Sigmoid colon (tissue), 7 donors: ENCODE data around the gene KRTAP5-11. TPM values are rescaled to one million over a fixed set of nuclear protein-coding genes. Genes with fewer than 3 reads are reported as not detected.
"Not testable (repeated sequence)": the region's sequence is repeated elsewhere in the genome, so short reads cannot be mapped to it uniquely, and the experiment has no call there.

ENCODE experiments used
- DNase-seq: peaks from one replicate; pipeline ENCODE4 v3.0.0-alpha.2; 2019
- H3K27ac ChIP-seq, 4 donors: fragments of 200-600 bp; sonication (generic); one replicate each; pipeline ENCODE4 v1.5.1; 2016 to 2019; ENCODE audit warnings: mild to moderate bottlenecking in 1 of 4
- H3K27me3 ChIP-seq, 3 donors: fragments of 200-600 bp; sonication (generic); one replicate each; pipeline ENCODE4 v1.5.1; 2019; ENCODE audit warnings: mild to moderate bottlenecking in 1 of 3
- H3K36me3 ChIP-seq, 4 donors: fragments of 200-600 bp; sonication (generic); one replicate each; pipeline ENCODE4 v1.5.1; 2016 to 2019
- H3K4me1 ChIP-seq, 4 donors: fragments of 200-600 bp; sonication (generic); one replicate each; pipeline ENCODE4 v1.5.1; 2017 to 2019
- H3K4me3 ChIP-seq, 4 donors: fragments of 200-600 bp; sonication (generic); one replicate each; pipeline ENCODE4 v1.5.1; 2017 to 2019; ENCODE audit warnings: mild to moderate bottlenecking in 2 of 4, moderate library complexity in 1 of 4
- H3K9me3 ChIP-seq, 4 donors: fragments of 200-600 bp in 3 of 4; sonication (generic) in 3 of 4; one replicate each; pipeline versions ENCODE4 v1.5.1 to v1.6.1; 2013 to 2019
- EP300 ChIP-seq, 4 donors: sonication (generic); formaldehyde crosslinking; IDR thresholded peaks; one replicate each; pipeline ENCODE4 v1.6.1; 2017; ENCODE audit warnings: antibody characterized with exemption in 4 of 4
- POLR2A ChIP-seq, 2 donors: fragments of 450-650 bp; IDR thresholded peaks; one replicate each; pipeline ENCODE4 v1.6.1; 2016; ENCODE audit warnings: antibody characterized with exemption in 2 of 2, mild to moderate bottlenecking in 2 of 2, moderate library complexity in 2 of 2
- POLR2AphosphoS5 ChIP-seq, 4 donors: sonication (generic); formaldehyde crosslinking; IDR thresholded peaks; one replicate each; pipeline ENCODE4 v1.6.1; 2017; ENCODE audit warnings: antibody characterized with exemption in 4 of 4
- WGBS, 2 donors: extraction: QIAGEN DNeasy Blood & Tissue Kit; methylation state at CpG; one replicate each; pipeline ENCODE4 v1.1.7; 2013; 5-methylcytosine and 5-hydroxymethylcytosine counted together
- intact Hi-C: fragments of 100-400 bp; cut with DNase I; formaldehyde crosslinking; loops from one replicate; pipeline ENCODE4 v1.15.1; 2023
- polyA plus RNA-seq, 3 donors: library from polyadenylated mRNA; stranded (reverse); fragments of 200-250 nt; gene quantifications; one replicate each; pipeline ENCODE4 v1.2.3, GENCODE V29; 2013
- total RNA-seq, 4 donors: library from RNA; depleted of rRNA; stranded (reverse); fragments of >200 nt; gene quantifications; one replicate each; pipeline ENCODE4 v1.1.0, GENCODE V29; 2016
- TF ChIP-seq, protein P1 (sequence below), 4 experiments: fragments of 450-650 bp in 3 of 4; fragments of 200-600 bp in 1 of 4; IDR thresholded peaks; one replicate each; pipeline ENCODE4 v1.5.1; 2016 to 2019; ENCODE audit warnings: antibody characterized with exemption in 4 of 4, mild to moderate bottlenecking in 3 of 4, moderate library complexity in 2 of 4
- donor health status: healthy with polysubstance abuse.
- donor health status: Bipolar disorder and iron deficiency.
- donor health status: healthy.

Gene KRTAP5-11
- total and polyA plus RNA-seq, 7 donors: not detected

DNA sequence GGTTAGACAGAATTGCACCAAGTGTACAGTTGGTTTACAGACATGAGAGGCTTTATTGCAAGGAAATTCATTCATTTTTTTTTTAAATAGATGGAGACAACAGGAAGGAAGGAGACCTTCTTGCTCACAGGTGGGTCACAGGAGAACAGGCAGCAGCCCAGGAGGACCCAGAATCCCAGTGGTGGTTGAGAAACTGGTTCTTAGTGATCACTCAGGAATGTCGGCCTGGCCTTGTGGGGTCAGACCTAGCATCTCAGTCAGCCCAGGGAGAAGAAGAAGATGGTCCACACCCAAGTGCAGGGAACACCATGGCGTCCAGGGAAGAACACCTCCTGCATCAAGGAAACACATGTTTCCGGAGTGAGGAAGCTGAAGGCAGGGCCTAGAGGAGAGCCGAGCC is 849 bp downstream of the KRTAP5-11 start:
- Histone ChIP-seq H3K4me3 (no peak overlapping the region), H3K27ac (no peak overlapping the region), H3K27me3 (peaks cover 0 to 10% (median 0%) of the 10 kb centered on the region in 3 donors), H3K4me1 (peaks cover 0 to 8% (median 0%) of the 10 kb centered on the region in 4 donors), H3K36me3 (no peaks in the 10 kb centered on the region), H3K9me3 (no peaks in the 10 kb centered on the region)
- DNase-seq: no peak
- intact Hi-C loops: no loop called here
- TF ChIP-seq EP300 (IDR thresholded peaks at IDR 0.05) (no peak), POLR2AphosphoS5 (IDR thresholded peaks at IDR 0.05) (no peak), POLR2A (IDR thresholded peaks at IDR 0.05) (no peak)
- TF ChIP-seq, protein P1, sequence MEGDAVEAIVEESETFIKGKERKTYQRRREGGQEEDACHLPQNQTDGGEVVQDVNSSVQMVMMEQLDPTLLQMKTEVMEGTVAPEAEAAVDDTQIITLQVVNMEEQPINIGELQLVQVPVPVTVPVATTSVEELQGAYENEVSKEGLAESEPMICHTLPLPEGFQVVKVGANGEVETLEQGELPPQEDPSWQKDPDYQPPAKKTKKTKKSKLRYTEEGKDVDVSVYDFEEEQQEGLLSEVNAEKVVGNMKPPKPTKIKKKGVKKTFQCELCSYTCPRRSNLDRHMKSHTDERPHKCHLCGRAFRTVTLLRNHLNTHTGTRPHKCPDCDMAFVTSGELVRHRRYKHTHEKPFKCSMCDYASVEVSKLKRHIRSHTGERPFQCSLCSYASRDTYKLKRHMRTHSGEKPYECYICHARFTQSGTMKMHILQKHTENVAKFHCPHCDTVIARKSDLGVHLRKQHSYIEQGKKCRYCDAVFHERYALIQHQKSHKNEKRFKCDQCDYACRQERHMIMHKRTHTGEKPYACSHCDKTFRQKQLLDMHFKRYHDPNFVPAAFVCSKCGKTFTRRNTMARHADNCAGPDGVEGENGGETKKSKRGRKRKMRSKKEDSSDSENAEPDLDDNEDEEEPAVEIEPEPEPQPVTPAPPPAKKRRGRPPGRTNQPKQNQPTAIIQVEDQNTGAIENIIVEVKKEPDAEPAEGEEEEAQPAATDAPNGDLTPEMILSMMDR (IDR thresholded peaks at IDR 0.05): no peak
- 87 to 89% methylated on average over 4 of the region's 4 CpGs for WGBS, 2 donors

DNA sequence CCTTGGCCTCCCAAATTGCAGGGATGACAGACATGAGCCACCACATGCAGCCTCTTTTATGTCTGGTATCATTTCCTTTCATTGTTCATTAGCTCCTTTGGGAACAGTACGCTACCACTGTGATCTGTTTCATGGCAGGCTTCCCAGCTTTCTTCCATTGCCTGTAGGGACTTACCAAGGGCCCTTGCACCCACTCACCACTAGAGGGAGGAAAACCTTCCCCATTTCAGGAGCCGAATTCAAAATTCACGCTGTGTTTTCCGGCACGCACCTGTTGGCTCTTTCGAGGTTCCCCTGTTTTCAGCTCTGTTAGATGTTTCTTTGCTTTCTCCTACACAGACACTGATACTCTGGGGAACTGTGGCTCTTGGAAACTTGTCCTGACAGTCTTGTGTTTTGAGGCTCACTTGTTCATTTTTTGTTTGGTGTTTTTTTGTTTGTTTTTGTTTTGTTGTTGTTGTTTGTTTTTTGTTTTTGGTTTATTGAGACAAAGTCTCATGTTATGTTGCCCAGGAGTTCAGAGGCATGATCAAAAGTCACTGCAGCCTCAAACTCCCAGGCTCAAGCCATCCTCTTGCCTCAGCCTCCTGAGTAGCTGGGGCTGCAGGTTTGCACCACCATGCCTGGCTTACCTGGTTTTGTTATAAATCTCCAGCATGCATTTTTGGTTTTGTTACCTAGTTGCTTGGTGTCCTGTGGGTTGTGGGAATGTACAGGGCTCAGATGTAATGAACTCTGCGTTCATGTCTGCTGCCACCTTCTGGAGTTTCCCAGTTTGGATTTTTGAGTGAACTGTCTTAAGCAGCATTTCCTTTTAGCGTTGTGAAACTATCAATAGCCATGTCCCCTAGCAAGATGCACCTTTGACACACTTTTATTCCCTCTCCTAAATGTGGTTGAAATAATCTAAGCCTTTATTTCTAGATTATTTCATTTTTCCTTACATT is 2.3 kb downstream of the KRTAP5-11 start:
- Histone ChIP-seq H3K27ac (no peak overlapping the region), H3K4me1 (peaks cover 0 to 8% (median 0%) of the 10 kb centered on the region in 4 donors), H3K27me3 (peaks cover 0 to 6% (median 0%) of the 10 kb centered on the region in 3 donors), H3K36me3 (no peaks in the 10 kb centered on the region), H3K9me3 (no peaks in the 10 kb centered on the region), H3K4me3 (no peak overlapping the region)
- intact Hi-C loops: no loop called here
- no peak for TF ChIP-seq EP300 (IDR thresholded peaks at IDR 0.05)
- TF ChIP-seq, protein P1 (IDR thresholded peaks at IDR 0.05): peak; percentile 21 to 79 (median 70)
- DNase-seq: peak; percentile 76
- WGBS, 2 donors: 2 to 8% methylated on average over 8 of the region's 8 CpGs

GRCh38 chr11:71579513-71579912 is 3.2 kb downstream of the KRTAP5-11 start:
- 64 to 66% methylated on average over 7 of the region's 7 CpGs for WGBS, 2 donors
- H3K36me3 ChIP-seq, H3K9me3 ChIP-seq, DNase-seq, H3K27me3 ChIP-seq, intact Hi-C loops, H3K27ac ChIP-seq, H3K4me1 ChIP-seq, H3K4me3 ChIP-seq: not testable (repeated sequence)

- H3K36me3 ChIP-seq: no peaks in the 10 kb centered on the region
- TF ChIP-seq POLR2AphosphoS5 (IDR thresholded peaks at IDR 0.05) (no peak), POLR2A (IDR thresholded peaks at IDR 0.05) (no peak), EP300 (IDR thresholded peaks at IDR 0.05) (no peak)
- TF ChIP-seq, protein P1 (IDR thresholded peaks at IDR 0.05): no peak
- intact Hi-C loops: no loop called here
- H3K4me1 ChIP-seq: peaks cover 0 to 8% (median 0%) of the 10 kb centered on the region in 4 donors
- H3K27me3 ChIP-seq: peaks cover 0 to 6% (median 0%) of the 10 kb centered on the region in 3 donors
- H3K4me3 ChIP-seq: no peak overlapping the region
- no peaks in the 10 kb centered on the region for H3K9me3 ChIP-seq
- WGBS, 2 donors: 90 to 93% methylated on average over 7 of the region's 7 CpGs
- no peak overlapping the region for H3K27ac ChIP-seq
- no peak for DNase-seq
These were observed 5.1 kb downstream of the KRTAP5-11 start for GRCh38 chr11:71577469-71578004.

- H3K36me3 ChIP-seq, DNase-seq, H3K4me3 ChIP-seq, H3K27ac ChIP-seq, H3K4me1 ChIP-seq, intact Hi-C loops, H3K9me3 ChIP-seq, H3K27me3 ChIP-seq: not testable (repeated sequence)
- WGBS, 2 donors: 92 to 94% methylated on average over 39 of the region's 41 CpGs
These were observed 5.8 kb downstream of the KRTAP5-11 start for GRCh38 chr11:71576688-71577465.
